H1 (cell line): Measurements from ENCODE around the gene MMD. TPM values are rescaled to one million over a fixed set of nuclear protein-coding genes. Genes with fewer than 3 reads are reported as not detected.

Experiments used
- CTCF ChIA-PET: fragments of 300-600 bp; sonication (Branson Sonifier 250); formaldehyde crosslinking; loops from one replicate; lab custom pipeline; 2021; ENCODE audit not compliant: partially characterized antibody; lab: Charles Lee
- POLR2A ChIA-PET: fragments of 300-600 bp; sonication (Branson Sonifier 250); formaldehyde crosslinking; loops from one replicate; lab custom pipeline; 2021; ENCODE audit warnings: inconsistent platforms; ENCODE audit not compliant: partially characterized antibody; lab: Charles Lee
- DNase-seq, 2 experiments: peaks; one replicate each; pipeline versions ENCODE4 v3.0.0 to v3.0.0-alpha.2; 2010 to 2022; ENCODE audit warnings: low spot score in 2 of 2, low read depth in 1 of 2, mixed read lengths in 1 of 2
- FAIRE-seq: peaks from 2 replicates; lab custom pipeline; 2011; peaks lifted over from hg19 to GRCh38; lab: Jason Lieb, UNC
- H2AFZ ChIP-seq: 2 replicates; pipeline ENCODE4 v1.8.1; 2012; ENCODE audit warnings: low read length, inconsistent platforms
- H2AK5ac ChIP-seq: 2 replicates; pipeline ENCODE4 v1.6.1; 2013; ENCODE audit warnings: low read depth, low read length
- H2BK120ac ChIP-seq: replicated peaks from 2 replicates; pipeline ENCODE3; 2013; ENCODE audit warnings: low read depth, low read length, inconsistent platforms
- H2BK12ac ChIP-seq: 2 replicates; pipeline ENCODE4 v1.6.1; 2013; ENCODE audit warnings: low read depth, low read length
- H2BK15ac ChIP-seq: 2 replicates; pipeline ENCODE4 v1.6.1; 2013; ENCODE audit warnings: low read length
- H2BK20ac ChIP-seq: 2 replicates; pipeline ENCODE4 v1.6.1; 2013; ENCODE audit warnings: low read length
- H2BK5ac ChIP-seq: 2 replicates; pipeline ENCODE4 v1.6.1; 2013; ENCODE audit warnings: low read depth, low read length
- H3K14ac ChIP-seq: 2 replicates; pipeline ENCODE4 v1.6.1; 2013; ENCODE audit warnings: inconsistent platforms; ENCODE audit not compliant: insufficient read length
- H3K18ac ChIP-seq: 2 replicates; pipeline ENCODE4 v1.6.1; 2013; ENCODE audit warnings: low read length; ENCODE audit errors: extremely low read depth
- H3K23ac ChIP-seq: 2 replicates; pipeline ENCODE4 v1.6.1; 2013; ENCODE audit warnings: inconsistent platforms; ENCODE audit not compliant: insufficient read length
- H3K23me2 ChIP-seq: 2 replicates; pipeline ENCODE4 v1.6.1; 2013; ENCODE audit warnings: low read depth, low read length
- H3K27ac ChIP-seq: 2 replicates; pipeline ENCODE4 v1.6.1; 2011; ENCODE audit warnings: low read depth, low read length, inconsistent platforms
- H3K27me3 ChIP-seq, 4 experiments: replicated peaks in 1 of 4; 1 replicate in 1 of 4; 2 replicates in 3 of 4; pipeline versions ENCODE4 v1.6.1 to v1.8.1; 2011 to 2013; ENCODE audit warnings: low read length in 3 of 4, mild to moderate bottlenecking in 3 of 4, inconsistent platforms in 2 of 4, mixed read lengths in 2 of 4, moderate library complexity in 1 of 4; ENCODE audit not compliant: control insufficient read depth in 3 of 4, insufficient read depth in 3 of 4; ENCODE audit errors: extremely low read depth in 1 of 4
- H3K36me3 ChIP-seq, 4 experiments: 2 replicates each; pipeline versions ENCODE4 v1.6.1 to v1.8.1; 2011 to 2013; ENCODE audit warnings: mild to moderate bottlenecking in 4 of 4, low read length in 3 of 4, moderate library complexity in 2 of 4, control low read depth in 1 of 4, inconsistent platforms in 1 of 4; ENCODE audit not compliant: insufficient read depth in 4 of 4, control insufficient read depth in 2 of 4
- H3K4ac ChIP-seq: replicated peaks from 2 replicates; pipeline ENCODE3; 2013; ENCODE audit warnings: low read length, low read depth, mixed read lengths, inconsistent platforms; ENCODE audit not compliant: insufficient read length
- H3K4me1 ChIP-seq, 4 experiments: replicated peaks in 1 of 4; 1 replicate in 1 of 4; 2 replicates in 3 of 4; pipeline versions ENCODE4 v1.6.1 to v1.8.1; 2011 to 2013; ENCODE audit warnings: low read length in 3 of 4, inconsistent platforms in 2 of 4, mixed read lengths in 1 of 4; ENCODE audit not compliant: insufficient read depth in 4 of 4, control insufficient read depth in 3 of 4
- H3K4me2 ChIP-seq, 2 experiments: 2 replicates each; pipeline versions ENCODE4 v1.6.1 to v1.8.1; 2011 to 2013; ENCODE audit warnings: low read depth in 2 of 2, low read length in 2 of 2, control low read depth in 1 of 2, inconsistent platforms in 1 of 2, mild to moderate bottlenecking in 1 of 2; ENCODE audit not compliant: insufficient read depth in 1 of 2
- H3K4me3 ChIP-seq, 4 experiments: fragments of 200-600, 300-600 bp in 1 of 4; sonication (generic), shearing (Covaris generic), sonication (Bioruptor Twin) in 1 of 4; 2 replicates each; pipeline versions ENCODE4 v1.5.1 to v1.8.1; 2011 to 2016; ENCODE audit warnings: low read length in 4 of 4, low read depth in 3 of 4, control low read depth in 2 of 4, inconsistent platforms in 2 of 4, mild to moderate bottlenecking in 2 of 4, mixed read lengths in 1 of 4, moderate library complexity in 1 of 4; ENCODE audit not compliant: insufficient read depth in 2 of 4; ENCODE audit errors: extremely low read depth in 1 of 4
- H3K56ac ChIP-seq: replicated peaks from 2 replicates; pipeline ENCODE3; 2013; ENCODE audit warnings: low read depth, mild to moderate bottlenecking, mixed read lengths, low read length, inconsistent platforms; ENCODE audit not compliant: insufficient read length
- H3K79me1 ChIP-seq: 2 replicates; pipeline ENCODE4 v1.6.1; 2013; ENCODE audit warnings: low read depth, low read length, control low read depth
- H3K79me2 ChIP-seq, 2 experiments: 2 replicates each; pipeline versions ENCODE4 v1.6.1 to v1.8.1; 2012 to 2013; ENCODE audit warnings: low read length in 2 of 2, mild to moderate bottlenecking in 2 of 2, inconsistent platforms in 1 of 2; ENCODE audit not compliant: insufficient read depth in 2 of 2, control insufficient read depth in 1 of 2
- H3K9ac ChIP-seq, 4 experiments: replicated peaks in 1 of 4; 1 replicate in 1 of 4; 2 replicates in 3 of 4; pipeline versions ENCODE4 v1.6.1 to v1.8.1; 2011 to 2013; ENCODE audit warnings: low read depth in 3 of 4, low read length in 3 of 4, control low read depth in 2 of 4, mild to moderate bottlenecking in 2 of 4, moderate library complexity in 2 of 4, inconsistent platforms in 1 of 4; ENCODE audit errors: extremely low read depth in 1 of 4
- H3K9me3 ChIP-seq, 2 experiments: 2 replicates each; pipeline versions ENCODE4 v1.6.1 to v1.8.1; 2012 to 2013; ENCODE audit warnings: mild to moderate bottlenecking in 2 of 2, moderate library complexity in 2 of 2, control low read depth in 1 of 2, inconsistent platforms in 1 of 2, low read depth in 1 of 2, low read length in 1 of 2, mixed read lengths in 1 of 2; ENCODE audit not compliant: insufficient read depth in 2 of 2
- H4K20me1 ChIP-seq, 2 experiments: replicated peaks in 1 of 2; 2 replicates each; pipeline versions ENCODE3 to v1.8.1; 2011 to 2013; ENCODE audit warnings: inconsistent platforms in 2 of 2, low read length in 2 of 2, mild to moderate bottlenecking in 1 of 2; ENCODE audit not compliant: insufficient read depth in 2 of 2, control insufficient read depth in 1 of 2
- H4K5ac ChIP-seq: 2 replicates; pipeline ENCODE4 v1.6.1; 2013; ENCODE audit warnings: low read length, low read depth, mixed read lengths, inconsistent platforms; ENCODE audit not compliant: insufficient read length
- H4K8ac ChIP-seq: 2 replicates; pipeline ENCODE4 v1.8.0; 2013; ENCODE audit warnings: mild to moderate bottlenecking, moderate library complexity, low read length, inconsistent platforms; ENCODE audit not compliant: insufficient read depth; ENCODE audit errors: extremely low read depth
- H4K91ac ChIP-seq: replicated peaks from 2 replicates; pipeline ENCODE3; 2013; ENCODE audit warnings: low read length, mixed read lengths, inconsistent platforms; ENCODE audit not compliant: insufficient read length
- ASH2L ChIP-seq: fragments of 200-600, 300-600 bp; sonication (generic); IDR thresholded peaks from one replicate; pipeline ENCODE4 v1.7.1; 2017; ENCODE audit warnings: low read length
- BRCA1 ChIP-seq: IDR thresholded peaks from 2 replicates; pipeline ENCODE4 v1.6.1; 2012; ENCODE audit warnings: low read depth, low read length, improper control_type of control experiment
- CEBPB ChIP-seq: IDR thresholded peaks from 2 replicates; pipeline ENCODE4 v1.6.1; 2012; ENCODE audit warnings: low read depth, low read length
- CTCF ChIP-seq, 3 experiments: IDR thresholded peaks; 1 replicate in 2 of 3; 2 replicates in 1 of 3; pipeline versions ENCODE4 v1.5.1 to v1.6.1; 2011; ENCODE audit warnings: low read length in 3 of 3, mild to moderate bottlenecking in 3 of 3, inconsistent platforms in 2 of 3, low read depth in 1 of 3, moderate library complexity in 1 of 3; ENCODE audit not compliant: insufficient read depth in 1 of 3; ENCODE audit errors: control extremely low read depth in 1 of 3
- HDAC2 ChIP-seq, 2 experiments: fragments of 300-600 bp in 1 of 2; sonication (generic) in 1 of 2; IDR thresholded peaks; 2 replicates each; pipeline ENCODE4 v1.6.1; 2011 to 2012; ENCODE audit warnings: low read depth in 2 of 2, low read length in 2 of 2, mild to moderate bottlenecking in 2 of 2, moderate library complexity in 2 of 2, borderline replicate concordance in 1 of 2, inconsistent platforms in 1 of 2
- JUN ChIP-seq: IDR thresholded peaks from 2 replicates; pipeline ENCODE4 v1.6.1; 2011; ENCODE audit warnings: low read depth, mild to moderate bottlenecking, improper control_type of control experiment, low read length
- KDM4A ChIP-seq: IDR thresholded peaks from one replicate; pipeline ENCODE4 v1.7.1; 2012; ENCODE audit warnings: low read depth, mild to moderate bottlenecking, moderate library complexity, low read length, inconsistent platforms; ENCODE audit not compliant: severe bottlenecking
- MAX ChIP-seq: IDR thresholded peaks from 2 replicates; pipeline ENCODE4 v1.6.1; 2012; ENCODE audit warnings: inconsistent platforms
- WGBS, 2 experiments: shearing (Covaris generic) in 1 of 2; methylation state at CpG; one replicate each; pipeline versions ENCODE4 v1.1.6 to v1.1.7; 2013 to 2015; ENCODE audit warnings: low lambda C conversion rate in 2 of 2, mixed read lengths in 2 of 2, inconsistent platforms in 1 of 2, low coverage in 1 of 2, missing lambda C conversion rate in 1 of 2; ENCODE audit not compliant: insufficient replicate concordance in 2 of 2, insufficient coverage in 1 of 2, insufficient read length in 1 of 2; ENCODE audit errors: extremely low coverage in 1 of 2, missing lambda C conversion rate in 1 of 2; 5-methylcytosine and 5-hydroxymethylcytosine counted together
- polyA plus RNA-seq, 7 experiments: library from polyadenylated mRNA; depleted of rRNA in 3 of 7; stranded (reverse) in 5 of 7; unstranded in 2 of 7; fragments of >200 nt in 5 of 7; fragments of 200-250 nt in 2 of 7; gene quantifications; 1 replicate in 5 of 7; 2 replicates in 1 of 7; 4 replicates in 1 of 7; pipeline versions ENCODE4 v1.2.1 to v1.2.3, GENCODE V29; 2011 to 2013; ENCODE audit warnings: missing spikeins in 2 of 7, mixed read lengths in 2 of 7
- total RNA-seq: library from RNA; stranded (reverse); fragmentation: NEBNext Ultra II Directional; extraction: Animal tissue kit (Norgen Biotek cat#: 25700); gene quantifications from 2 replicates; pipeline ENCODE4 v1.2.1, GENCODE V29; 2021

MMD gene
- total and polyA plus RNA-seq, 2 of the 8 experiments (the other 6 are each of a cell fraction or from before 2014, with no cell fraction given): 28.2 to 37.8 TPM

DNA sequence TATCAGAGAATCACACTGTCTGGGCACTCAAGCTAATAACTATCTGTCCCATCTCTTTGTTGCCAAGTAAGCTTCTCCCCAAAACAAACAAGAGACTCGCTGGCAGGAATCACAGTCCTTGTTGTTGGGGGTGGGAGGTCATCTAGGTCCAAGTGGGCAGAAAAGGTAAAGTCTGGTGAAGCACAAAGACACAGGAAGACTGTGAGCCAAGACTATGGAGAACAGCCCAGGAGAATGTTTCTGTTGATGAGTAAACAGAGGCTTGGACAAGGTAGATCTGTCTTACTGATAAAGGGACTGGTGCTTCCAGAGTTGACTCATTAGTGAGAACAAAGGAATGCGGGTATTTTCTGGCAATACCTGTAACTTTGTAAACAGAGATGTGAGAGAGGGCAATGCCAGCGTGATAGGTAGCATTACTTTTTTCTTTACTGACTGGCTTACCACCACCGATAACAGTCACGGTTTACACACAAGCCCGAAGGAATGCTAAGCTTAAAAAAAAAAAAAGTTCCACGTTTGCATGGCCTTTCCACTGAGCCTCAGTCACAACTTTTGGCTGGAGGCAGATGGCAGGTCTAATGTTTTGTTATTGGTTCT lies 11.5 kb upstream of the MMD start:
- no peaks in the 10 kb centered on the region for H3K36me3 ChIP-seq
- no peak overlapping the region for H2BK120ac ChIP-seq
- H2BK15ac ChIP-seq: no peak overlapping the region
- no peak overlapping the region for H3K9ac ChIP-seq
- no peak for FAIRE-seq
- no peak overlapping the region for H3K27ac ChIP-seq
- H3K56ac ChIP-seq: no peak overlapping the region
- CTCF ChIA-PET: interaction anchor here (0.5 to 1.0 kb wide), 3 partner anchors 78 to 1068 kb away, joined by 3 read pairs; partner anchors contain the start of gene SMIM36
- H3K9me3 ChIP-seq: no peaks in the 10 kb centered on the region
- H2BK20ac ChIP-seq: no peak overlapping the region
- H3K23me2 ChIP-seq: no peaks in the 10 kb centered on the region
- no peaks in the 10 kb centered on the region for H3K79me1 ChIP-seq
- no peak overlapping the region for H2BK5ac ChIP-seq
- H2AFZ ChIP-seq: 0 out of 2 replicates have a peak overlapping the region, but pooled peaks have one; percentile 66
- H3K79me2 ChIP-seq: no peaks in the 10 kb centered on the region
- no peak overlapping the region for H3K14ac ChIP-seq
- no peak overlapping the region for H4K5ac ChIP-seq
- no peak overlapping the region for H3K4ac ChIP-seq
- no peaks in the 10 kb centered on the region for H4K20me1 ChIP-seq
- no peaks in the 10 kb centered on the region for H3K27me3 ChIP-seq
- H2BK12ac ChIP-seq: no peak overlapping the region
- H4K8ac ChIP-seq: no peak overlapping the region
- H3K23ac ChIP-seq: no peak overlapping the region
- TF ChIP-seq CEBPB (no peak), BRCA1 (no peak), MAX (no peak), JUN (no peak), HDAC2 (IDR thresholded peaks at IDR 0.05; ENCODE audit: borderline replicate concordance in 1 of 2, low read depth in 2 of 2, low read length in 2 of 2) (no peak), ASH2L (no peak), KDM4A (no peak), CTCF (IDR thresholded peaks at IDR 0.05; ENCODE audit: control extremely low read depth in 1 of 3, insufficient read depth in 1 of 3, low read depth in 1 of 3, low read length in 3 of 3) (no peak)
- no peak for DNase-seq
- no peak overlapping the region for H3K4me3 ChIP-seq
- no peak overlapping the region for H2AK5ac ChIP-seq
- no peak overlapping the region for H4K91ac ChIP-seq
- WGBS, 2 experiments: 87% methylated on average over 7 of the region's 7 CpGs; no CpG with 5 or more reads in 1 of the 2 experiments
- POLR2A ChIA-PET: interaction anchor here (0.5 to 0.8 kb wide), 2 partner anchors 9 to 55 kb away, joined by 3 read pairs; no protein-coding TSS in a partner anchor
- H3K4me2 ChIP-seq: no peak overlapping the region
- H3K4me1 ChIP-seq: no peaks in the 10 kb centered on the region
- H3K18ac ChIP-seq: no peak overlapping the region
